CD4-positive, CD25-positive, alpha-beta regulatory T cell (primary cell): ENCODE results near the gene TRPM3. TPM values are rescaled to one million over a fixed set of nuclear protein-coding genes. Genes with fewer than 3 reads are reported as not detected.

Source experiments
- ATAC-seq, 2 donors: fragments of 150-1000 bp; cut with Tn5 transposase; one replicate each; pipeline ENCODE4 v1.10.0; 2021; ENCODE audit warnings: low read depth in 2 of 2, moderate number of reproducible peaks in 2 of 2, moderate library complexity in 1 of 2
- DNase-seq, 3 donors: peaks; one replicate each; pipeline versions ENCODE4 v3.0.0 to v3.0.0-alpha.2; 2012 to 2022; ENCODE audit warnings: mixed read lengths in 1 of 3
- H3K27ac ChIP-seq: one replicate; pipeline ENCODE4 v1.7.0; 2013; ENCODE audit warnings: mild to moderate bottlenecking, low read length; ENCODE audit not compliant: insufficient read depth, poor library complexity, severe bottlenecking
- H3K27me3 ChIP-seq: one replicate; pipeline ENCODE4 v1.7.0; 2013; ENCODE audit warnings: low read length; ENCODE audit not compliant: control insufficient read depth, insufficient read depth
- H3K36me3 ChIP-seq: one replicate; pipeline ENCODE4 v1.7.0; 2013; ENCODE audit warnings: mild to moderate bottlenecking, low read length, moderate library complexity; ENCODE audit not compliant: control insufficient read depth, insufficient read depth
- H3K4me1 ChIP-seq: 2 replicates; pipeline ENCODE4 v1.7.0; 2013; ENCODE audit warnings: mild to moderate bottlenecking, low read length; ENCODE audit not compliant: insufficient read depth, control insufficient read depth, poor library complexity, severe bottlenecking
- H3K4me3 ChIP-seq: one replicate; pipeline ENCODE4 v1.7.0; 2013; ENCODE audit warnings: low read depth, mild to moderate bottlenecking, low read length, moderate library complexity
- H3K9me3 ChIP-seq, 2 experiments: 1 replicate in 1 of 2; 2 replicates in 1 of 2; pipeline ENCODE4 v1.7.0; 2013; ENCODE audit warnings: low read length in 2 of 2, mild to moderate bottlenecking in 1 of 2, moderate library complexity in 1 of 2; ENCODE audit not compliant: control insufficient read depth in 2 of 2
- H3K27ac Mint-ChIP-seq, 3 donors: one replicate each; pipeline ENCODE4 v1.8.0; 2020 to 2022; ENCODE audit warnings: mild to moderate bottlenecking in 3 of 3, mixed read lengths in 3 of 3, moderate library complexity in 2 of 3
- H3K27me3 Mint-ChIP-seq: one replicate; pipeline ENCODE4 v1.8.0; 2022; ENCODE audit warnings: mild to moderate bottlenecking, mixed read lengths
- H3K36me3 Mint-ChIP-seq: one replicate; pipeline ENCODE4 v1.8.0; 2020; ENCODE audit warnings: mixed read lengths
- H3K4me1 Mint-ChIP-seq, 4 donors: one replicate each; pipeline ENCODE4 v1.8.0; 2020 to 2022; ENCODE audit warnings: mixed read lengths in 4 of 4, mild to moderate bottlenecking in 1 of 4
- H3K4me3 Mint-ChIP-seq, 4 donors: one replicate each; pipeline ENCODE4 v1.8.0; 2020 to 2022; ENCODE audit warnings: mild to moderate bottlenecking in 4 of 4, mixed read lengths in 4 of 4, moderate library complexity in 3 of 4
- H3K9me3 Mint-ChIP-seq, 7 donors: one replicate each; pipeline ENCODE4 v1.8.0; 2020 to 2022; ENCODE audit warnings: mixed read lengths in 7 of 7, mild to moderate bottlenecking in 3 of 7, moderate library complexity in 2 of 7
- polyA plus RNA-seq, 4 donors: library from polyadenylated mRNA; unstranded; fragments of 300-500 nt; fragmentation: Illumina TruSeq; gene quantifications; one replicate each; pipeline ENCODE4 v1.2.3, GENCODE V29; 2021
- total RNA-seq: library from RNA; stranded (reverse); gene quantifications from one replicate; pipeline ENCODE4 v1.2.3, GENCODE V29; 2022

Gene TRPM3
- total and polyA plus RNA-seq, 5 donors from 2014 or later: not detected

DNA sequence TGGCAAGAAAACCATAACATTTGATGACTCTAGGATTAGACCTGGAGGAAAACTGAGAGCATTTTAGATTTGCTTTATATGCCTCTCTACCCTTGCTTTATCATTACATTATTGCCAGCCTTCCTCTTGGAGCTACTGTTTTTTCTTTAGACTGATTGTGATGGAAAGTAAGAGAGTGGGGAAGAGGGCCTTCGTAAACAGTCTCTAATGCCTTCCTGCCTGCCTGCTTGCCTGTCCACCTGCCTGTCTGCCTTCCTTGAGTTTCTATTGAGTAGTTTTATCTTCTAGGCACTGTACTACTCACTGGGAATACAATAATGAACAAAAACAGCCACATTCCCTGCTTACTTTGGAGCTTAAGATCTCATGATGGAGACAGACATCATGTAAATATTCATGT, 189.3 kb downstream of the TRPM3 start:
- no peaks in the 10 kb centered on the region for H3K27me3 Mint-ChIP-seq
- DNase-seq (no peak), ATAC-seq (no peak)
- H3K4me3 ChIP-seq: no peak overlapping the region
- H3K4me3 Mint-ChIP-seq: no peak overlapping the region
- H3K4me1 ChIP-seq: no peaks in the 10 kb centered on the region
- H3K36me3 ChIP-seq: no peaks in the 10 kb centered on the region
- H3K9me3 ChIP-seq: no peaks in the 10 kb centered on the region
- H3K27me3 ChIP-seq: no peaks in the 10 kb centered on the region
- H3K36me3 Mint-ChIP-seq: no peaks in the 10 kb centered on the region
- H3K27ac ChIP-seq: no peak overlapping the region
- H3K27ac Mint-ChIP-seq: no peak overlapping the region
- no peaks in the 10 kb centered on the region for H3K4me1 Mint-ChIP-seq
- H3K9me3 Mint-ChIP-seq: peaks cover 0 to 3% (median 0%) of the 10 kb centered on the region in 7 donors

DNA sequence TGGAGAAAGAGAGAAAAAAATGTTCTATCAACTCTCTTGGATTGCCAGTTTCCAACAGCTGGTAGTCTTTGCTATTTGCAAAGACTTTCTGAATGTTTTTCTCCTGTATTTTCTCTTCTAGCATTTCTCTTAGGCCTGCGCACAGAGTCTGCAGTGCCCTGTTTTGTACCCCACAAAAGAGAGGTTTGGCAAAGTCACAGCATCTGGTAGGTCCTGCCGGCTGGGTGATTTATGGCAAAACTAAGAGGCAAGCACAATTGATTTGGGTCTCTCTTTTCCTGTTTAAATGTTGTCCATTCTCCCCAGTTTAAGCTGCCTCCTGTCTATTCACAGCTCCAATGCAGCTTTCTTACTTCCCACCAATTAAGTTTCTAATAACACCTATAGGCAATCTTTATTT, 193.9 kb downstream of the TRPM3 start:
- no peaks in the 10 kb centered on the region for H3K27me3 ChIP-seq
- H3K4me1 Mint-ChIP-seq: no peaks in the 10 kb centered on the region
- H3K4me3 ChIP-seq: no peak overlapping the region
- H3K9me3 Mint-ChIP-seq: peaks cover 0 to 3% (median 0%) of the 10 kb centered on the region in 7 donors
- H3K4me3 Mint-ChIP-seq: no peak overlapping the region
- H3K27me3 Mint-ChIP-seq: peaks cover 4% of the 10 kb centered on the region
- no peaks in the 10 kb centered on the region for H3K36me3 ChIP-seq
- DNase-seq: no peak
- H3K36me3 Mint-ChIP-seq: no peaks in the 10 kb centered on the region
- H3K4me1 ChIP-seq: no peaks in the 10 kb centered on the region
- no peaks in the 10 kb centered on the region for H3K9me3 ChIP-seq
- no peak overlapping the region for H3K27ac ChIP-seq
- H3K27ac Mint-ChIP-seq: no peak overlapping the region
- no peak for ATAC-seq

DNA sequence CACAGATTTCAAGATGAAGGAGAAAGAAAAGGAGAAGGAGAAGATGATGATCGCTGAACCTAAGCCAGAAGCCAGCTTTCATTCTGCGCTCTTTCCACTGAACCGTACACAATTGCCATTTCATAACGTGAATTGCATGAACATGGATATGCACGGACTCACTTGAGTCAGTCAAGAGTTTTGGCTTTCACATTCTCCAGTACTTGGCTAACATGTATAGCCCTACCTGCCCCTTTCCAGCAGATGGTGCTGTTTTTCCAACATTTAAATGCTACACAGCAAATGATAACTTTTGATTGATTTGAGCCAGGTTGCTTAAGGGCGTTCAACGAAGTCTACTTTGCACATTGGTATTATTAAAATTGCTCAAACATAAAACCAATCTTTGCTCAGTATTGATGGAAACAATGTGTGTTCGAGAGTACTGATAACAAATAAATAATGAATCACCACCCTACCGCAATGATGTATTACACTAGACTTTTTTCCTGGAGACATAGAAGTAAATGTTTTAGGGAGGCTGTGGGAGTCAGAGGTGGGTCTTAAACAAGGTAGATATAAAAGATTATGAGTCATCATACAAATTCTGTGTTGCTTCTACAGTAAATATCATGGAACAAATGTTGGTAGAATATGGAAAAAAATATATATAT, 196.4 kb downstream of the TRPM3 start:
- no peak for ATAC-seq
- H3K27me3 Mint-ChIP-seq: peaks cover 4% of the 10 kb centered on the region
- no peak overlapping the region for H3K27ac Mint-ChIP-seq
- H3K4me3 Mint-ChIP-seq: no peak overlapping the region
- no peak overlapping the region for H3K27ac ChIP-seq
- peaks cover 0 to 3% (median 0%) of the 10 kb centered on the region in 7 donors for H3K9me3 Mint-ChIP-seq
- peak in 1 of 3 donors; percentile 38 for DNase-seq
- H3K4me1 Mint-ChIP-seq: no peaks in the 10 kb centered on the region
- no peaks in the 10 kb centered on the region for H3K27me3 ChIP-seq
- no peak overlapping the region for H3K4me3 ChIP-seq
- no peaks in the 10 kb centered on the region for H3K36me3 Mint-ChIP-seq
- no peaks in the 10 kb centered on the region for H3K4me1 ChIP-seq
- no peaks in the 10 kb centered on the region for H3K9me3 ChIP-seq
- H3K36me3 ChIP-seq: no peaks in the 10 kb centered on the region

DNA sequence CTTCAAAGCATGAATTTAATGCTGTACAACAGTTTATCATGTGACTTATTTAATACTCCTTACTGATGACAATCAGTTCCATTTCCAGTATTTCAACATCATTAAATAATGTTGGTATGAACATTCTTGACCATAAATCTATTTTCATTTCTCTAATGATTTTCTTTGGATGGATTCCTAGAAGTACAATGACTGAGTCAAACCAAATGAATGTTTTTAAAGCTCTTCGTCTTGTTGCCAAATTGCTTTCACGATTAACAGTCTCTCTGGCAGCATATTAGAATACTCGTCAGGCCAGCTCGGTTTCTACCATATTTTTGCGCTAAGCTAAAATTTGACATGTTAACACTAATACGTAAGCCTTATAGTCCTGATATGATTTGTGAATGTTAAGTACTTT, 197.0 kb downstream of the TRPM3 start:
- Mint-ChIP-seq H3K4me3 (no peak overlapping the region), H3K9me3 (peaks cover 0 to 2% (median 0%) of the 10 kb centered on the region in 7 donors), H3K36me3 (no peaks in the 10 kb centered on the region), H3K27me3 (peaks cover 4% of the 10 kb centered on the region), H3K27ac (no peak overlapping the region), H3K4me1 (no peaks in the 10 kb centered on the region)
- no peaks in the 10 kb centered on the region for H3K9me3 ChIP-seq
- no peaks in the 10 kb centered on the region for H3K36me3 ChIP-seq
- H3K4me3 ChIP-seq: no peak overlapping the region
- no peaks in the 10 kb centered on the region for H3K27me3 ChIP-seq
- no peak overlapping the region for H3K27ac ChIP-seq
- H3K4me1 ChIP-seq: no peaks in the 10 kb centered on the region
- ATAC-seq: no peak
- no peak for DNase-seq

GRCh38 chr9:70923961-70924360, 197.5 kb downstream of the TRPM3 start:
- Histone ChIP-seq H3K27me3 (no peaks in the 10 kb centered on the region), H3K4me3 (no peak overlapping the region), H3K4me1 (no peaks in the 10 kb centered on the region), H3K27ac (no peak overlapping the region), H3K9me3 (no peaks in the 10 kb centered on the region), H3K36me3 (no peaks in the 10 kb centered on the region)
- peaks cover 4% of the 10 kb centered on the region for H3K27me3 Mint-ChIP-seq
- H3K27ac Mint-ChIP-seq: no peak overlapping the region
- H3K4me1 Mint-ChIP-seq: no peaks in the 10 kb centered on the region
- H3K9me3 Mint-ChIP-seq: peaks cover 0 to 2% (median 0%) of the 10 kb centered on the region in 7 donors
- no peak overlapping the region for H3K4me3 Mint-ChIP-seq
- ATAC-seq (no peak), DNase-seq (no peak)
- no peaks in the 10 kb centered on the region for H3K36me3 Mint-ChIP-seq

GRCh38 chr9:70921136-70921535, 200.3 kb downstream of the TRPM3 start:
- peaks cover 4% of the 10 kb centered on the region for H3K27me3 Mint-ChIP-seq
- H3K27me3 ChIP-seq: no peaks in the 10 kb centered on the region

DNA sequence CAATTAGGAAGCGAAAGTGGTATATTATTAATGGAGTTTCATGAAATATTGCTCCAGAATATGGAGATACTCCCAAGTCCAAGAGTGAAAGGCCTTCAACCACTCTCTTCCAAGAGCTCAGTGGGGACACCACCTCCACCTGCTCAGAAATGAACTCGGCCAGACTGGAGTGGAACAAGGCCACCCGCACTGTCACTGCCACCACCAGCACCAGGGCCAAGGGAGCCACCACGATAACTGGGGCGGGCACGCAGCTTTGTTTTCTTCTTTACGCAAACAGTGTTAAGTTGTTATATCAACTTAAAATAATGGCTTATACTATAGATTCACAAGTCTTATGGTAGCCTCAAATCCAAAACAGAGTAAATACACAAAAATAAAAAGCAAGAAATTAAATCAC, 204.1 kb downstream of the TRPM3 start:
- H3K27ac Mint-ChIP-seq: no peak overlapping the region
- H3K36me3 Mint-ChIP-seq: no peaks in the 10 kb centered on the region
- DNase-seq (no peak), ATAC-seq (no peak)
- Histone ChIP-seq H3K4me3 (no peak overlapping the region), H3K36me3 (no peaks in the 10 kb centered on the region), H3K4me1 (no peaks in the 10 kb centered on the region), H3K27me3 (no peaks in the 10 kb centered on the region), H3K9me3 (no peaks in the 10 kb centered on the region), H3K27ac (no peak overlapping the region)
- no peaks in the 10 kb centered on the region for H3K27me3 Mint-ChIP-seq
- H3K9me3 Mint-ChIP-seq: peaks cover 0 to 3% (median 0%) of the 10 kb centered on the region in 7 donors
- no peaks in the 10 kb centered on the region for H3K4me1 Mint-ChIP-seq
- H3K4me3 Mint-ChIP-seq: no peak overlapping the region

More at GRCh38 chr9:70921136-70921535, 200.3 kb downstream of the TRPM3 start:
- Mint-ChIP-seq H3K27ac (no peak overlapping the region), H3K4me1 (no peaks in the 10 kb centered on the region), H3K36me3 (no peaks in the 10 kb centered on the region), H3K9me3 (peaks cover 0 to 2% (median 0%) of the 10 kb centered on the region in 7 donors), H3K4me3 (no peak overlapping the region)
- Histone ChIP-seq H3K4me3 (no peak overlapping the region), H3K27ac (no peak overlapping the region), H3K9me3 (no peaks in the 10 kb centered on the region), H3K4me1 (no peaks in the 10 kb centered on the region), H3K36me3 (no peaks in the 10 kb centered on the region)
- ATAC-seq (no peak), DNase-seq (no peak)

DNA sequence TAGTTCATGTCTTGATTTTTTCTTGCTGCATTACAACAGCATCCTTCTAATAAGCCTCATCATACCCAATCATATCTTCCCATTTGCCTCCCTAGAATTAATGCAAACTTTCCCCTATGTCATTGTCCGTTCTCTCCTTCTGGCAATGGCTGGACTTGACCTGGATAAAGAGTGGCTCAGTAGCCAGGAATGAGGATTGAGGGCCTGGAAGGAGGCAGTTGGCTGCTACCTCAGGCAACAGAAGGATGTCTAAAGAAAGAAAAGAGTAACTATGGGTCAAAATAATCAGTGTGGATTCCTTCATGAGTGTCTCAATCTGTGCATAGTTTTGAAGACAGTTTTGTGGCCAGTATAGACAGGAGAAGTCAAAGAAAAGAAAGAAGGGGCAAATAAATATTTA, 209.6 kb downstream of the TRPM3 start:
- Mint-ChIP-seq H3K27me3 (no peaks in the 10 kb centered on the region), H3K4me1 (no peaks in the 10 kb centered on the region), H3K27ac (no peak overlapping the region), H3K4me3 (no peak overlapping the region), H3K36me3 (no peaks in the 10 kb centered on the region), H3K9me3 (peaks cover 0 to 7% (median 3%) of the 10 kb centered on the region in 7 donors)
- ATAC-seq (no peak), DNase-seq (no peak)
- Histone ChIP-seq H3K9me3 (no peaks in the 10 kb centered on the region), H3K27me3 (no peaks in the 10 kb centered on the region), H3K4me3 (no peak overlapping the region), H3K36me3 (no peaks in the 10 kb centered on the region), H3K27ac (no peak overlapping the region), H3K4me1 (no peaks in the 10 kb centered on the region)
